ENCODE data around the gene CAND2.
"Not testable (repeated sequence)": the region's sequence is repeated elsewhere in the genome, so short reads cannot be mapped to it uniquely, and the experiment has no call there.

DNA sequence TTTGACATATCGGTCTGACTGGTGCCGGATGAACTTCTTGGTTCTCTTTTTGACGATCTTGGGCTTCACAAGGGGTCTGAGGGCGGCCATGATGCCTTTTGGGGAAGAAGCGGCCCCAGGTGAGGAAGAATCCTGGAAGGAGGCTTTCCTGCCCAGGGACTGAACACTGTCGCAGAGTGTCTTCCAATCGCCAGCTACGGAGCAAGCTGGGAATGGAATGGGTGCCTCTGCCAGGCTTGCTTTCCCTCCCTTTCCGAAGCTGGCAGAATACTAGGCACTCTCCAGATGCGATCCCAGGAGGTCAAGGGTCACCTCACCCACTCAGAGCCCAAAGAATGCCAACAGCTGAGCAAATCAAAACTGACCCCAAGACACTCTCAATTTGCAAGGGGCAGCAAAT lies 43.7 kb downstream of the CAND2 start:
- TF ChIP-seq RCOR1 (conservative IDR thresholded peaks at IDR 0.05; ENCODE audit: low read depth, low read length); SRF (IDR thresholded peaks at IDR 0.05; ENCODE audit: low read depth in 2 of 2, low read length in 2 of 2); HDAC2 (IDR thresholded peaks at IDR 0.05); POLR2A (IDR thresholded peaks at IDR 0.05; ENCODE audit: low read depth, low read length); POLR2AphosphoS5 (IDR thresholded peaks at IDR 0.05; ENCODE audit: low read length); SIN3A (IDR thresholded peaks at IDR 0.05; ENCODE audit: low read depth, low read length); ZNF217 (IDR thresholded peaks at IDR 0.05); RAD21 (IDR thresholded peaks at IDR 0.05; ENCODE audit: insufficient read depth, low read depth, low read length); SP1 (IDR thresholded peaks at IDR 0.05; ENCODE audit: low read depth, low read length); POU2F2 (IDR thresholded peaks at IDR 0.05; ENCODE audit: borderline replicate concordance, low read depth, low read length); SMC3 (IDR thresholded peaks at IDR 0.05; ENCODE audit: borderline replicate concordance, low read length); POLR2AphosphoS2 (IDR thresholded peaks at IDR 0.05; ENCODE audit: low read depth, low read length): not testable (repeated sequence)
- TF ChIP-seq, protein P1, sequence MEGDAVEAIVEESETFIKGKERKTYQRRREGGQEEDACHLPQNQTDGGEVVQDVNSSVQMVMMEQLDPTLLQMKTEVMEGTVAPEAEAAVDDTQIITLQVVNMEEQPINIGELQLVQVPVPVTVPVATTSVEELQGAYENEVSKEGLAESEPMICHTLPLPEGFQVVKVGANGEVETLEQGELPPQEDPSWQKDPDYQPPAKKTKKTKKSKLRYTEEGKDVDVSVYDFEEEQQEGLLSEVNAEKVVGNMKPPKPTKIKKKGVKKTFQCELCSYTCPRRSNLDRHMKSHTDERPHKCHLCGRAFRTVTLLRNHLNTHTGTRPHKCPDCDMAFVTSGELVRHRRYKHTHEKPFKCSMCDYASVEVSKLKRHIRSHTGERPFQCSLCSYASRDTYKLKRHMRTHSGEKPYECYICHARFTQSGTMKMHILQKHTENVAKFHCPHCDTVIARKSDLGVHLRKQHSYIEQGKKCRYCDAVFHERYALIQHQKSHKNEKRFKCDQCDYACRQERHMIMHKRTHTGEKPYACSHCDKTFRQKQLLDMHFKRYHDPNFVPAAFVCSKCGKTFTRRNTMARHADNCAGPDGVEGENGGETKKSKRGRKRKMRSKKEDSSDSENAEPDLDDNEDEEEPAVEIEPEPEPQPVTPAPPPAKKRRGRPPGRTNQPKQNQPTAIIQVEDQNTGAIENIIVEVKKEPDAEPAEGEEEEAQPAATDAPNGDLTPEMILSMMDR (IDR thresholded peaks at IDR 0.05 in 2 of 3, conservative IDR thresholded peaks at IDR 0.05 in 1 of 3; ENCODE audit: control insufficient read depth in 2 of 3, extremely low read depth in 1 of 3, insufficient read depth in 1 of 3, low read depth in 3 of 3, low read length in 3 of 3), result not testable (repeated sequence)
- TF ChIP-seq, protein P2, sequence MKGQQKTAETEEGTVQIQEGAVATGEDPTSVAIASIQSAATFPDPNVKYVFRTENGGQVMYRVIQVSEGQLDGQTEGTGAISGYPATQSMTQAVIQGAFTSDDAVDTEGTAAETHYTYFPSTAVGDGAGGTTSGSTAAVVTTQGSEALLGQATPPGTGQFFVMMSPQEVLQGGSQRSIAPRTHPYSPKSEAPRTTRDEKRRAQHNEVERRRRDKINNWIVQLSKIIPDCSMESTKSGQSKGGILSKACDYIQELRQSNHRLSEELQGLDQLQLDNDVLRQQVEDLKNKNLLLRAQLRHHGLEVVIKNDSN (IDR thresholded peaks at IDR 0.05; ENCODE audit: borderline replicate concordance, extremely low read length, insufficient read depth, low read depth, low read length), result not testable (repeated sequence)

Measured in GM12878 (cell line).